GM12878 (cell line): ENCODE results near the gene HOXA1.

ENCODE experiments used
- BACH1 ChIP-seq: fragments of 450-650 bp; IDR thresholded peaks from 2 replicates; pipeline ENCODE4 v1.6.1; 2017; ENCODE audit warnings: mild to moderate bottlenecking, borderline replicate concordance
- BRCA1 ChIP-seq: IDR thresholded peaks from 2 replicates; pipeline ENCODE4 v1.6.1; 2011; ENCODE audit warnings: low read depth, low read length, improper control_type of control experiment
- CREM ChIP-seq: IDR thresholded peaks from 2 replicates; pipeline ENCODE4 v1.6.1; 2014; ENCODE audit warnings: antibody characterized with exemption, low read depth
- CTCF ChIP-seq, 3 experiments: IDR thresholded peaks in 2 of 3; conservative IDR thresholded peaks in 1 of 3; 2 replicates each; pipeline ENCODE4 v1.5.1; 2011; ENCODE audit warnings: low read depth in 3 of 3, low read length in 3 of 3, mild to moderate bottlenecking in 3 of 3, control low read depth in 2 of 3, moderate library complexity in 2 of 3, inconsistent platforms in 1 of 3, mixed read lengths in 1 of 3; ENCODE audit not compliant: control insufficient read depth in 2 of 3, insufficient read depth in 1 of 3; ENCODE audit errors: extremely low read depth in 1 of 3
- KAT2A ChIP-seq: conservative IDR thresholded peaks from 2 replicates; pipeline ENCODE4 v1.6.1; 2011; ENCODE audit warnings: low read depth, low read length; ENCODE audit not compliant: control insufficient read depth
- KDM1A ChIP-seq: fragments of 200-600 bp; sonication (generic); IDR thresholded peaks from 2 replicates; pipeline ENCODE4 v1.6.1; 2016; ENCODE audit warnings: borderline replicate concordance
- MEF2B ChIP-seq: fragments of 450-650 bp; IDR thresholded peaks from 2 replicates; pipeline ENCODE4 v1.6.1; 2018; ENCODE audit warnings: mild to moderate bottlenecking, moderate library complexity; ENCODE audit not compliant: partially characterized antibody, poor library complexity, severe bottlenecking
- USF2 ChIP-seq: IDR thresholded peaks from 2 replicates; pipeline ENCODE4 v1.6.1; 2011; ENCODE audit warnings: low read depth, low read length, improper control_type of control experiment, borderline replicate concordance

DNA sequence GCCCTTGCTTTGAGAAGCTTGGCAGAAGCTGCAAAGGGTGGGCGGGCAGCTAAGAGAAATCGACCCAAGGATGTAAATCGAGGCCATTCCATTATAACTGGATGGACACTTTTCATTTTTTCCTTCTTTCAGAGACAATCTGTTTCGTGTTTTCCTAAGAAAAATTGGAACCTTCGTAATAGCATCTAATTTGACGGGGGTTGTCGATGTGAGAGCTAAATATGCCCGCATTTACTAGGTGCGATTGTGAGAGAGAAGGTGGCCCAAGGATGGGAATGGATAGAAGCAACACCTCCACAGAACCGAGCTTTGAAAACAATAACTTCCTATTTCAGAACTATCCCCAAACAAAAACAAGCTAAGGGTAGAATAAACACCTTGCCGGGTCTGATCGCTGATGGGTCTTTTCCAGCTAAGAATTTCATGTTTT, 35.6 kb upstream of the HOXA1 start:
- TF ChIP-seq CREM (no peak), BRCA1 (no peak), KAT2A (no peak), USF2 (no peak), KDM1A (no peak), BACH1 (no peak), CTCF (IDR thresholded peaks at IDR 0.05 in 2 of 3, conservative IDR thresholded peaks at IDR 0.05 in 1 of 3; ENCODE audit: control insufficient read depth in 2 of 3, extremely low read depth in 1 of 3, insufficient read depth in 1 of 3, low read depth in 3 of 3, low read length in 3 of 3) (no peak), MEF2B (no peak)
